GM21576 (cell line): ENCODE data around the gene CLIP4.

Experiments
- ATAC-seq: cut with Tn5 transposase; IDR thresholded peaks from one replicate; pipeline ENCODE4 v1.9.1; 2021; ENCODE audit warnings: mild to moderate bottlenecking, moderate library complexity; ENCODE audit not compliant: unreplicated experiment

Gene CLIP4

GRCh38 chr2:29129586-29130281, 14.5 kb downstream of the CLIP4 start:
- ATAC-seq: no peak

GRCh38 chr2:29130295-29130694, 15.1 kb downstream of the CLIP4 start:
- peak; percentile 67 for ATAC-seq

GRCh38 chr2:29134933-29135332, 19.7 kb downstream of the CLIP4 start:
- no peak for ATAC-seq

- no peak for ATAC-seq
Measured at GRCh38 chr2:29139152-29139551, 23.9 kb downstream of the CLIP4 start.

GRCh38 chr2:29139731-29140130, 24.5 kb downstream of the CLIP4 start:
- ATAC-seq: no peak

- ATAC-seq: no peak
Measured at GRCh38 chr2:29143657-29144056, 28.4 kb downstream of the CLIP4 start.

GRCh38 chr2:29146197-29146596, 31.0 kb downstream of the CLIP4 start:
- no peak for ATAC-seq

GRCh38 chr2:29147963-29148362, 32.7 kb downstream of the CLIP4 start:
- ATAC-seq: no peak

GRCh38 chr2:29154610-29155009, 39.4 kb downstream of the CLIP4 start:
- ATAC-seq: no peak

GRCh38 chr2:29155578-29155977, 40.4 kb downstream of the CLIP4 start:
- ATAC-seq: no peak

- ATAC-seq: no peak
Measured at GRCh38 chr2:29157131-29157530, 41.9 kb downstream of the CLIP4 start.

- no peak for ATAC-seq
Measured at GRCh38 chr2:29159125-29159524, 43.9 kb downstream of the CLIP4 start.

GRCh38 chr2:29160184-29160583, 45.0 kb downstream of the CLIP4 start:
- no peak for ATAC-seq

- no peak for ATAC-seq
Measured at GRCh38 chr2:29162204-29162928, 47.2 kb downstream of the CLIP4 start.

- no peak for ATAC-seq
Measured at GRCh38 chr2:29164091-29164846, 49.1 kb downstream of the CLIP4 start.

- no peak for ATAC-seq
Measured at GRCh38 chr2:29165362-29166241, 50.4 kb downstream of the CLIP4 start.

GRCh38 chr2:29166242-29167039, 51.2 kb downstream of the CLIP4 start:
- no peak for ATAC-seq

- no peak for ATAC-seq
Measured at GRCh38 chr2:29174937-29175336, 59.7 kb downstream of the CLIP4 start.

GRCh38 chr2:29175338-29175737, 60.1 kb downstream of the CLIP4 start:
- ATAC-seq: no peak

- ATAC-seq: no peak
Measured at GRCh38 chr2:29182334-29182733, 67.1 kb downstream of the CLIP4 start.
